Caki2 (cell line): Measurements from ENCODE around the gene SRSF1. TPM values are rescaled to one million over a fixed set of nuclear protein-coding genes. Genes with fewer than 3 reads are reported as not detected.
A peak's percentile ranks its signal among the peaks of the same experiment; 100 is the strongest.
"Not testable (repeated sequence)": the region's sequence is repeated elsewhere in the genome, so short reads cannot be mapped to it uniquely, and the experiment has no call there.

ENCODE experiments used
- DNase-seq: peaks from one replicate; pipeline ENCODE4 v3.0.0-alpha.2; 2015; ENCODE audit warnings: low read depth
- in situ Hi-C: cut with HindIII; loops from 2 replicates; pipeline ENCODE4 v1.10.0; 2016; ENCODE audit warnings: low sequenced_read_pairs, low pct_unique_long_range_greater_than_20kb, mixed read lengths
- total RNA-seq: library from RNA; depleted of rRNA; stranded (reverse); fragments of >200 nt; shearing (Covaris generic); gene quantifications from 2 replicates; pipeline ENCODE4 v1.2.3, GENCODE V29; 2014; ENCODE audit warnings: low replicate concordance

Gene SRSF1
- total RNA-seq, 1 experiment from 2014 or later, result 242 TPM

DNA sequence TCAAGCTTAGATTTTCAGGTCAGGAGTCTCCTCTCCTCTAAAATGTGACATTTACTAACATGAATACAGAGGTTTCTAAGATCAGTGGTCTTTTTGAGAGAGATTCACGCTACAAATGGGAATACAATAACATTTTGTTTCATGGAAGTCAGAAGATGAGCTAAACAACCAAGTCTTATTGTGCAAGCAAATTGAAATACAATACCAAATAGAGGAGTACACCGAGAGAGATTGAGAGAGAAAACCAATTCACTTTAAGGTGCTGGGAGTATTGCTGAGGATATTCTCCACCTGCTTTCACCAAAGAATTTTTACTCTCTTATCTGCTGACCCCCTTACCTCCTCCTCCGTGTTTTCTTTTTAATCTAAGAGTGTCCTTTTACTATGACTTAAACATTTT, 30.5 kb downstream of the SRSF1 start:
- in situ Hi-C loops, result no loop called here
- DNase-seq, result no peak

DNA sequence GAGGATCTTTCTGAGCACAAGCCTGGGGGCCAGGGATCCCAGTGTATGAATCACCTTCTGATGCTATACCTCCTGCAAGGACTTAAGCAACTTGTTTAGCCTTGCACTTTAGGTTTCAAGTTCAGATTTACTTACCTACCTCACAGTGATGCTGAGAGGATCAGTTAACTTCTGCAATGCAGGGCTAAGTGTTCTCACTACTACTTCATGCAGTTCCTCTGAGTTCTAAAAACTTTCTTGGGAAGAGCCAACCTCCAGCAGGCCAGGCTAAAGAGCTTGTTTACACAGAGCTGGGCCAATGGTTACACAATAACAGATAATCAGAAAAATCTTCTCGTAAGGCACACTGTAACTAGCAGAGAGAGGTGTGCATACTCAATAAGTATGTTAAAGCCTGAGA, 32.0 kb downstream of the SRSF1 start:
- in situ Hi-C loops, result no loop called here
- no peak for DNase-seq

GRCh38 chr17:57974053-57974824, 32.8 kb downstream of the SRSF1 start:
- in situ Hi-C loops, result not testable (repeated sequence)

GRCh38 chr17:57972151-57972550, 34.9 kb downstream of the SRSF1 start:
- in situ Hi-C loops, result no loop called here

More at GRCh38 chr17:57974053-57974824, 32.8 kb downstream of the SRSF1 start:
- not testable (repeated sequence) for DNase-seq

GRCh38 chr17:57971572-57971971, 35.5 kb downstream of the SRSF1 start:
- in situ Hi-C loops, result no loop called here
- no peak for DNase-seq

More at GRCh38 chr17:57972151-57972550, 34.9 kb downstream of the SRSF1 start:
- no peak for DNase-seq

GRCh38 chr17:57970710-57971109, 36.3 kb downstream of the SRSF1 start:
- DNase-seq, result peak; percentile 39
- in situ Hi-C loops, result no loop called here

- in situ Hi-C loops, result no loop called here
- DNase-seq, result no peak
Observed at GRCh38 chr17:57968456-57968855, 38.6 kb downstream of the SRSF1 start.

DNA sequence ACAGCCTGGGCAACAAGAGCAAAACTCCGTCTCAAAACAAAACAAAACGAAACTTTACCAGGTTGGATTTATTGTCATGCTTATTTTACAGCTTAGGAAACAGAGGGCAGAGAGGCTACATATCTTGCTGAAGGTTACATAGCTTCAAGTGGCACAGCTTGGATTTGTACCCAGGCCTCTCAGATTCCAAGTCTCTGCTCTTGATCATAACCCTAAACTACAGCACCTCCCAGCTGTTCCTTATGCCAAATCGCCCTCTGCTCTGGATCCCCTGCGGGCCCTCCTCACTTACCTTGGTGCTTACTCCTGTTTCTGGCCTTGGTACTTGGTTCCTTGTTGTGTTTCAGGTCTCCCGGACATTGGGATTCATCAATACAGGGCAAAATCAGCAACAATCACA, 40.2 kb downstream of the SRSF1 start:
- in situ Hi-C loops, result no loop called here

GRCh38 chr17:57966246-57966645, 40.8 kb downstream of the SRSF1 start:
- in situ Hi-C loops, result no loop called here
- no peak for DNase-seq

More for the DNA sequence above, 40.2 kb downstream of the SRSF1 start:
- DNase-seq, result no peak

DNA sequence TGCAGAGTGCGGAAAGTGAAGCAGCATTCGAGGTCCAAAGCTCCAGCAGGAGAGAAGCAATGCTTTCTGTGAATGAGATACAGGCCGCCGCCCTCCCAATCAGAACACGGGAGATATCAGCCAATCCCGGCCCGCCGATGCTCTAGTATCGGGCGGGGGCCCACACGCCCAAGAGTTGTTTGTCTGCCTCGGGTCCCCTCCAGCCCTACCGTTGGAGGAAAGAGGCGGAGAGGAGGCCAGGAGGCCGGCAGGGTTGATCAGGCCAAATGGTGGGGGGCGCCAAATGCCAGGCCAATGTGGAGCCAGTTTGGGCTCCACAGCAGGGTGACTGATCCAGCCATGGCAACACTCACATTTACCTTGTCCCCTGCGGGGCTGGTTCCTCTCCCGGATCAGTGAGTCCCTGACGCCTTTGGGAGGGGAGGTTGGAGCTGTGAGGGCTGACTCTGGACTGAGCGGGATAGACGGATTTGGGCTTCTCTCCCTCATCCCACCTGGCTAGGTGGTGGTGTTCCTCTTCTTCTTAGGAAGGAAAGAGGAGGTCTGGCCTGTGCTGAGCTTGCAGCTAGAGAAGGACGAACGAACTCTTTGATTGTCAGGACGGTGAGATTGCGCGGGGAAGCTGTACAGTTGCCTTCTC, 41.4 kb downstream of the SRSF1 start:
- DNase-seq, result no peak
- in situ Hi-C loops, result no loop called here

GRCh38 chr17:57963149-57963511, 43.9 kb downstream of the SRSF1 start:
- DNase-seq, result no peak
- in situ Hi-C loops, result no loop called here

- no peak for DNase-seq
- in situ Hi-C loops, result no loop called here
Observed at GRCh38 chr17:57962279-57963148, 44.5 kb downstream of the SRSF1 start.

DNA sequence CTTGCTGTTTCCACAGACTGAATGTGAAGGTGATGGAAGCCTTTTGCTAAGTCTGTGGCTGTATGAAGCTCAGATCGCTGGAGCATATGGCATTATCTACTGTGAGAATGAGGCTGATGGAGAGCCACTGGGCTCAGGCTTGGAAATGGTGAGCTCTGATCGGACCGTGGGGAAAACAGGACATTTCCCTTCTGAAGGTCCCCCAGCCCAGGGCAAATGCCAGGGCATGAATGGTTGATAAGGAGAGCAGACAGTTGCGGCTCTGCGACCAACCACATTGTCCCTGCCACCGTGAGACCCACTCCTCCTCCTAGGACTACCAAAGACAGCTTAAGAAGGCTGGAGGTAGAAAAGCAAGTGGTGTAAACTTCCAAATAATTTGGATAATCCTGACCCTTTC, 47.1 kb downstream of the SRSF1 start:
- in situ Hi-C loops, result no loop called here
- no peak for DNase-seq

DNA sequence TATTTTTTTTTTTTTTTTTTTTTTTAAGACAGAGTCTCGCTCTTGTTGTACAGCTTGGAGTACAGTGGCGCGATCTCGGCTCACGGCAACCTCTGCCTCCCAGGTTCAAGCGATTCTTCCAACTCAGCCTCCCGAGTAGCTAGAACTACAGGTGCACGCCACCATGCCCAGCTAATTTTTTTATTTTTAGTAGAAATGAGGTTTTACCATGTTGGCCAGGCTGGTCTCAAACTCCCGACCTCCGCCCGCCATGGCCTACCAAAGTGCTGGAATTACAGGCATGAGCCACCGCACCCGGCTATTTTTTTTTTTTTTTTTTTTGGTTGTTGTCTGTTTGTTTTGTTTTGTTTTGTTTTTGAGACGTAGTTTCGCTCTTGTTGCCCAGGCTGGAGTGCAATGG, 48.7 kb downstream of the SRSF1 start:
- in situ Hi-C loops, result not testable (repeated sequence)

GRCh38 chr17:57957886-57958285, 49.2 kb downstream of the SRSF1 start:
- no peak for DNase-seq
- in situ Hi-C loops, result no loop called here

More for the DNA sequence above, 48.7 kb downstream of the SRSF1 start:
- not testable (repeated sequence) for DNase-seq

- no peak for DNase-seq
- in situ Hi-C loops, result no loop called here
Observed at GRCh38 chr17:57957120-57957850, 49.8 kb downstream of the SRSF1 start.

- in situ Hi-C loops, result no loop called here
- DNase-seq, result no peak
Observed at GRCh38 chr17:57956291-57957119, 50.5 kb downstream of the SRSF1 start.
